Hepatocyte (in vitro differentiated cells): ENCODE data around the gene OIT3. TPM values are rescaled to one million over a fixed set of nuclear protein-coding genes. Genes with fewer than 3 reads are reported as not detected.
"Not testable (repeated sequence)": the region's sequence is repeated elsewhere in the genome, so short reads cannot be mapped to it uniquely, and the experiment has no call there.

Source experiments
- DNase-seq: peaks from one replicate; pipeline ENCODE4 v3.0.0-alpha.2; 2016; ENCODE audit warnings: low spot score
- H2AFZ ChIP-seq: fragments of 200-600 bp; sonication (generic); 2 replicates; pipeline ENCODE4 v1.6.0; 2016; ENCODE audit warnings: antibody characterized with exemption, mild to moderate bottlenecking
- H3K27ac ChIP-seq: fragments of 200-600 bp; sonication (generic); 2 replicates; pipeline ENCODE4 v1.5.1; 2016; ENCODE audit warnings: mild to moderate bottlenecking
- H3K27me3 ChIP-seq: fragments of 200-600 bp; sonication (generic); 2 replicates; pipeline ENCODE4 v1.6.1; 2016
- H3K36me3 ChIP-seq: fragments of 200-600 bp; sonication (generic); replicated peaks from 2 replicates; pipeline ENCODE4 v1.5.1; 2016; ENCODE audit warnings: low read depth; ENCODE audit not compliant: insufficient read depth
- H3K4me1 ChIP-seq: fragments of 200-600 bp; sonication (generic); 2 replicates; pipeline ENCODE4 v1.5.1; 2016; ENCODE audit warnings: mild to moderate bottlenecking, moderate library complexity; ENCODE audit not compliant: insufficient read depth
- H3K4me2 ChIP-seq: fragments of 200-600 bp; sonication (generic); 2 replicates; pipeline ENCODE4 v1.6.0; 2016
- H3K4me3 ChIP-seq: fragments of 200-600 bp; sonication (generic); 2 replicates; pipeline ENCODE4 v1.5.1; 2016; ENCODE audit warnings: mild to moderate bottlenecking
- H3K79me2 ChIP-seq: fragments of 200-600 bp; sonication (generic); 2 replicates; pipeline ENCODE4 v1.6.0; 2017; ENCODE audit warnings: mild to moderate bottlenecking
- H3K9me2 ChIP-seq: fragments of 200-600 bp; sonication (generic); replicated peaks from 2 replicates; pipeline ENCODE4 v1.6.0; 2017; ENCODE audit warnings: mild to moderate bottlenecking; ENCODE audit not compliant: insufficient read depth
- H3K9me3 ChIP-seq: fragments of 200-600 bp; sonication (generic); 2 replicates; pipeline ENCODE4 v1.5.1; 2016; ENCODE audit warnings: low read depth, mild to moderate bottlenecking
- H4K20me1 ChIP-seq: fragments of 200-600 bp; sonication (generic); 2 replicates; pipeline ENCODE4 v1.6.0; 2016; ENCODE audit warnings: mild to moderate bottlenecking; ENCODE audit not compliant: insufficient read depth, poor library complexity, severe bottlenecking
- CTCF ChIP-seq: fragments of 200-600 bp; sonication (generic); IDR thresholded peaks from 2 replicates; pipeline ENCODE4 v1.5.1; 2016; ENCODE audit warnings: antibody characterized with exemption, mild to moderate bottlenecking; ENCODE audit not compliant: poor library complexity
- EZH2 ChIP-seq: fragments of 200-600 bp; sonication (generic); IDR thresholded peaks from 2 replicates; pipeline ENCODE4 v1.6.1; 2016; ENCODE audit warnings: antibody characterized with exemption, mild to moderate bottlenecking, borderline replicate concordance
- EZH2phosphoT487 ChIP-seq: fragments of 200-600 bp; sonication (generic); IDR thresholded peaks from one replicate; pipeline ENCODE4 v1.6.1; 2018; ENCODE audit warnings: antibody characterized with exemption, mild to moderate bottlenecking, low read depth, moderate library complexity; ENCODE audit not compliant: unreplicated experiment, severe bottlenecking
- WGBS: methylation state at CpG from one replicate; pipeline ENCODE4 v1.1.6; 2016; ENCODE audit warnings: low lambda C conversion rate; ENCODE audit errors: missing lambda C conversion rate; 5-methylcytosine and 5-hydroxymethylcytosine counted together
- polyA plus RNA-seq: library from polyadenylated mRNA; unstranded; fragments of >200 nt; fragmentation: Nextera tagmentation; extraction: Ambion mirVana; gene quantifications from 2 replicates; pipeline ENCODE4 v1.2.1, GENCODE V29; 2016
- total RNA-seq: library from RNA; depleted of rRNA; stranded (reverse); fragments of >200 nt; gene quantifications from 2 replicates; pipeline ENCODE4 v1.2.3, GENCODE V29; 2014

OIT3 gene
- total and polyA plus RNA-seq, 2 experiments from 2014 or later = 0.88 TPM; not detected in 1

GRCh38 chr10:72917803-72918332 is 24.3 kb downstream of the OIT3 start:
- H3K4me2 ChIP-seq, H3K79me2 ChIP-seq, H3K9me2 ChIP-seq, H3K9me3 ChIP-seq, H3K36me3 ChIP-seq, H4K20me1 ChIP-seq, DNase-seq, H3K27me3 ChIP-seq, H3K4me1 ChIP-seq, H3K27ac ChIP-seq, H3K4me3 ChIP-seq, H2AFZ ChIP-seq: not testable (repeated sequence)
- WGBS = 90% methylated on average over 2 of the region's 2 CpGs

- no peak overlapping the region for H3K4me2 ChIP-seq
- H3K27me3 ChIP-seq = no peaks in the 10 kb centered on the region
- TF ChIP-seq CTCF (no peak), EZH2 (no peak), EZH2phosphoT487 (no peak)
- no peaks in the 10 kb centered on the region for H3K79me2 ChIP-seq
- H3K4me1 ChIP-seq = no peaks in the 10 kb centered on the region
- H3K9me2 ChIP-seq = no peaks in the 10 kb centered on the region
- no peaks in the 10 kb centered on the region for H4K20me1 ChIP-seq
- H2AFZ ChIP-seq = no peak overlapping the region
- H3K36me3 ChIP-seq = no peaks in the 10 kb centered on the region
- DNase-seq = no peak
- 94% methylated on average over 8 of the region's 8 CpGs for WGBS
- no peak overlapping the region for H3K27ac ChIP-seq
- peaks cover 4% of the 10 kb centered on the region for H3K9me3 ChIP-seq
- no peak overlapping the region for H3K4me3 ChIP-seq
Measured at GRCh38 chr10:72918352-72918751, 24.8 kb downstream of the OIT3 start.

- H3K4me2 ChIP-seq, H3K4me1 ChIP-seq, H3K36me3 ChIP-seq, H3K79me2 ChIP-seq, H3K9me3 ChIP-seq, H4K20me1 ChIP-seq, H3K27ac ChIP-seq, DNase-seq, H2AFZ ChIP-seq, H3K27me3 ChIP-seq, H3K4me3 ChIP-seq, H3K9me2 ChIP-seq: not testable (repeated sequence)
- 75% methylated on average over 1 of the region's 1 CpG for WGBS
Measured at GRCh38 chr10:72921147-72921683, 27.7 kb downstream of the OIT3 start.

- Histone ChIP-seq H3K4me3 (no peak overlapping the region), H2AFZ (no peak overlapping the region), H3K27me3 (no peaks in the 10 kb centered on the region), H3K79me2 (no peaks in the 10 kb centered on the region), H3K9me3 (no peaks in the 10 kb centered on the region), H3K27ac (no peak overlapping the region), H3K36me3 (no peaks in the 10 kb centered on the region), H4K20me1 (no peaks in the 10 kb centered on the region), H3K4me2 (no peak overlapping the region), H3K9me2 (no peaks in the 10 kb centered on the region), H3K4me1 (no peaks in the 10 kb centered on the region)
- no peak for TF ChIP-seq CTCF
- TF ChIP-seq EZH2phosphoT487 = no peak
- TF ChIP-seq EZH2 = no peak
- no peak for DNase-seq
- WGBS = 96% methylated on average over 13 of the region's 13 CpGs
Measured at GRCh38 chr10:72924351-72924750, 30.8 kb downstream of the OIT3 start.
